IMR-90 (cell line): Measurements from ENCODE around the gene MAP1A.

ENCODE experiments used
- BHLHE40 ChIP-seq: fragments of 150-350 bp; IDR thresholded peaks from 2 replicates; pipeline ENCODE4 v1.6.1; 2016; ENCODE audit warnings: mild to moderate bottlenecking, low read depth, low read length
- CEBPB ChIP-seq: IDR thresholded peaks from 2 replicates; pipeline ENCODE4 v1.6.1; 2012; ENCODE audit warnings: low read depth, low read length, improper control_type of control experiment
- FOS ChIP-seq: fragments of 150-350 bp; IDR thresholded peaks from 2 replicates; pipeline ENCODE4 v1.6.1; 2016; ENCODE audit warnings: low read depth, low read length
- MAZ ChIP-seq: IDR thresholded peaks from 2 replicates; pipeline ENCODE4 v1.6.1; 2012; ENCODE audit warnings: low read depth, mild to moderate bottlenecking, low read length, improper control_type of control experiment, moderate library complexity, borderline replicate concordance
- MXI1 ChIP-seq: IDR thresholded peaks from 2 replicates; pipeline ENCODE4 v1.6.1; 2012; ENCODE audit warnings: low read depth, mild to moderate bottlenecking, low read length, moderate library complexity, borderline replicate concordance
- POLR2A ChIP-seq: IDR thresholded peaks from 2 replicates; pipeline ENCODE4 v1.6.1; 2012; ENCODE audit warnings: mild to moderate bottlenecking, low read depth, low read length
- RAD21 ChIP-seq: IDR thresholded peaks from 2 replicates; pipeline ENCODE4 v1.6.1; 2012; ENCODE audit warnings: low read length, improper control_type of control experiment
- RCOR1 ChIP-seq: IDR thresholded peaks from 2 replicates; pipeline ENCODE4 v1.6.1; 2012; ENCODE audit warnings: mild to moderate bottlenecking, low read length, improper control_type of control experiment; ENCODE audit not compliant: insufficient replicate concordance
- RFX5 ChIP-seq: IDR thresholded peaks from 2 replicates; pipeline ENCODE4 v1.8.0; 2012; ENCODE audit warnings: low read depth, mild to moderate bottlenecking, low read length, moderate library complexity
- SMC3 ChIP-seq: fragments of 150-350 bp; IDR thresholded peaks from 2 replicates; pipeline ENCODE4 v1.6.1; 2016; ENCODE audit warnings: low read depth, mild to moderate bottlenecking, antibody characterized with exemption, low read length, moderate library complexity
- TF ChIP-seq, protein P1 (sequence below): conservative IDR thresholded peaks from 2 replicates; pipeline ENCODE4 v1.5.1; 2012; ENCODE audit warnings: mild to moderate bottlenecking, low read depth, low read length, improper control_type of control experiment
- TF ChIP-seq, protein P2 (sequence below): fragments of 150-350 bp; IDR thresholded peaks from 2 replicates; pipeline ENCODE4 v1.6.1; 2017; ENCODE audit warnings: mild to moderate bottlenecking, antibody characterized with exemption, low read length, low read depth
- TF ChIP-seq, protein P3 (sequence below): fragments of 150-350 bp; IDR thresholded peaks from 2 replicates; pipeline ENCODE4 v1.6.1; 2016; ENCODE audit warnings: low read depth, mild to moderate bottlenecking, low read length, moderate library complexity, borderline replicate concordance

DNA sequence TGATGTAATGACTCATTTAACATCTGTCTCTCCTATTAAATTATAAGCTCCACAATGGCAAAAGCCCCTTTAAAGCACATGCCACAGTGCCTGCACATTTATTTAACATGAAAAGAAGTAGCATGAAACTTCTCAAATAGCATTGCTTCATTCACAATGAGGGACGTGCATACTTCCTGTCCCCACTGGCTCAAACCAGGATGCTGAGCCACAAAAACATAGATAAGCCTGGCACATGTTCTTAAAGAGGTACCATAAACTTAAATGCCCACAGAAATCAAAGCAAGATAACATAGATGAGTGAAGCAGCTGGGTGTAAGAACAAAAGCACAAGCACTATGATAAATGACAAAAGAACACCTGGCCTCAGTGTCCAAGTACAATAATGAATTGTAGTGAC, 28.2 kb upstream of the MAP1A start:
- no peak for TF ChIP-seq POLR2A
- TF ChIP-seq, protein P1, sequence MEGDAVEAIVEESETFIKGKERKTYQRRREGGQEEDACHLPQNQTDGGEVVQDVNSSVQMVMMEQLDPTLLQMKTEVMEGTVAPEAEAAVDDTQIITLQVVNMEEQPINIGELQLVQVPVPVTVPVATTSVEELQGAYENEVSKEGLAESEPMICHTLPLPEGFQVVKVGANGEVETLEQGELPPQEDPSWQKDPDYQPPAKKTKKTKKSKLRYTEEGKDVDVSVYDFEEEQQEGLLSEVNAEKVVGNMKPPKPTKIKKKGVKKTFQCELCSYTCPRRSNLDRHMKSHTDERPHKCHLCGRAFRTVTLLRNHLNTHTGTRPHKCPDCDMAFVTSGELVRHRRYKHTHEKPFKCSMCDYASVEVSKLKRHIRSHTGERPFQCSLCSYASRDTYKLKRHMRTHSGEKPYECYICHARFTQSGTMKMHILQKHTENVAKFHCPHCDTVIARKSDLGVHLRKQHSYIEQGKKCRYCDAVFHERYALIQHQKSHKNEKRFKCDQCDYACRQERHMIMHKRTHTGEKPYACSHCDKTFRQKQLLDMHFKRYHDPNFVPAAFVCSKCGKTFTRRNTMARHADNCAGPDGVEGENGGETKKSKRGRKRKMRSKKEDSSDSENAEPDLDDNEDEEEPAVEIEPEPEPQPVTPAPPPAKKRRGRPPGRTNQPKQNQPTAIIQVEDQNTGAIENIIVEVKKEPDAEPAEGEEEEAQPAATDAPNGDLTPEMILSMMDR = no peak
- TF ChIP-seq, protein P2, sequence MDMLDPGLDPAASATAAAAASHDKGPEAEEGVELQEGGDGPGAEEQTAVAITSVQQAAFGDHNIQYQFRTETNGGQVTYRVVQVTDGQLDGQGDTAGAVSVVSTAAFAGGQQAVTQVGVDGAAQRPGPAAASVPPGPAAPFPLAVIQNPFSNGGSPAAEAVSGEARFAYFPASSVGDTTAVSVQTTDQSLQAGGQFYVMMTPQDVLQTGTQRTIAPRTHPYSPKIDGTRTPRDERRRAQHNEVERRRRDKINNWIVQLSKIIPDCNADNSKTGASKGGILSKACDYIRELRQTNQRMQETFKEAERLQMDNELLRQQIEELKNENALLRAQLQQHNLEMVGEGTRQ = no peak
- 0 out of 2 replicates have a peak, but pooled peaks have one; percentile 5 for TF ChIP-seq CEBPB
- TF ChIP-seq MXI1 = no peak
- no peak for TF ChIP-seq MAZ
- no peak for TF ChIP-seq FOS
- no peak for TF ChIP-seq RFX5
- TF ChIP-seq RAD21 = no peak
- TF ChIP-seq BHLHE40 = no peak
- TF ChIP-seq SMC3 = no peak
- TF ChIP-seq RCOR1 = no peak
- TF ChIP-seq, protein P3, sequence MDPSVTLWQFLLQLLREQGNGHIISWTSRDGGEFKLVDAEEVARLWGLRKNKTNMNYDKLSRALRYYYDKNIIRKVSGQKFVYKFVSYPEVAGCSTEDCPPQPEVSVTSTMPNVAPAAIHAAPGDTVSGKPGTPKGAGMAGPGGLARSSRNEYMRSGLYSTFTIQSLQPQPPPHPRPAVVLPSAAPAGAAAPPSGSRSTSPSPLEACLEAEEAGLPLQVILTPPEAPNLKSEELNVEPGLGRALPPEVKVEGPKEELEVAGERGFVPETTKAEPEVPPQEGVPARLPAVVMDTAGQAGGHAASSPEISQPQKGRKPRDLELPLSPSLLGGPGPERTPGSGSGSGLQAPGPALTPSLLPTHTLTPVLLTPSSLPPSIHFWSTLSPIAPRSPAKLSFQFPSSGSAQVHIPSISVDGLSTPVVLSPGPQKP = no peak
